Stimulated activated CD4-positive, alpha-beta T cell treated with anti-CD3 and anti-CD28 coated beads, TNF-alpha, amount 100 ng/mL, for 48 hours (primary cell): Measurements from ENCODE around the gene MRTFB.

Source experiments
- DNase-seq, 3 donors: peaks; one replicate each; pipeline ENCODE4 v3.0.0-alpha.2; 2020; ENCODE audit warnings: low read depth in 3 of 3

Gene MRTFB

DNA sequence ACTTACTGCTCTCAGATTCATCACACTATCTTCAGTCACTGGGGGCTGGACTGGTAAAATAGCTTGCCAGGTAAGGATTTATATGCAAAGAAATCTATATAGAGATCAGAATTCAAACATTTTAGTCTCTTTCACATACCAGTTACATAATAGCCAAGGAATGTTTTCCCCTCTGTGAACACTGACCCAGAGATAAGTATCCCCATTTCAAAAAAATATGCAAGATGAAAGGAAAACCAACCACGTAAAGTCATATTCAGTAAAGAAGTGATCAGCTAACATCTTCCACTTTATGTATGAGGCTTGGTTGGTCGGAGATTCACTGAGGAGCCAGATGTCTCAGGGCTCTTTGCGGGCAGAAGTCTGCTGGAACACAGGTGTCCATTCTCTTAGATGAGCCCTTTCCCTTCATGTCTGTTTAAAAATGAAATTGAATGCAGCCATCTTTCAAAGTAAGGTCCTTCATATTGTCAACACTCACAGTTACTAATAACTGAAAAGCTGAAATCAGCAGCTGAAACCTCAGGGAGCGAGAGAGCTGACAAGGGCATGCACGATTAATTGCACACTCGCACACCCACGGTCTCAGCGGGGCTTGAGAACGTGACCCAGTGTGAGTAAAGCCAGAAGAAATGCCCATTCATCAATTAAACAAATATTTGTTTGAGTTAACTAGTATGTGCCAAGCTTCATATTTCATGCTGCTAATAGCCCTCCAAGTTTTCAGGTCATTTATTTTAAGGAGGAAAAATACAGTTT lies 161.2 kb downstream of the MRTFB start:
- DNase-seq: no peak

DNA sequence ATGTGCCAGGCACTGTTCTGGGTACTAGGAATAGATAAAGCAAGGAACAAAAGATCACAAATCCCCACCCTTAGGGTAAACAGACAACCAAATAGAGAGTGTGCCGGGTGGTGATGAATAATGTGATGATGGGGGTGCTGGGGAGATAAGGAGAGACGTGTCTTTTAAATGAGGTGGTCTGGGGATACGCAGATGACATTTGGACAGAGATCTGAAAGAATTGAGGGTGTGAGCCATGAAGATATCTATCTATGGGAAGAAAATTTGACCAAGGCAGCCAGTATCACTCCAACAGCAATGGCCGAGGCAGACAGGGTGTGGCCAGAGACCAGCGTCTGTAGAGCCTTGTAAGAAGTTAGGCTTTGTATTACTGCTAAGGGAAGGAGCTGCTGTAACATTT lies 165.3 kb downstream of the MRTFB start:
- no peak for DNase-seq

GRCh38 chr16:14238756-14239155 lies 167.6 kb downstream of the MRTFB start:
- no peak for DNase-seq

DNA sequence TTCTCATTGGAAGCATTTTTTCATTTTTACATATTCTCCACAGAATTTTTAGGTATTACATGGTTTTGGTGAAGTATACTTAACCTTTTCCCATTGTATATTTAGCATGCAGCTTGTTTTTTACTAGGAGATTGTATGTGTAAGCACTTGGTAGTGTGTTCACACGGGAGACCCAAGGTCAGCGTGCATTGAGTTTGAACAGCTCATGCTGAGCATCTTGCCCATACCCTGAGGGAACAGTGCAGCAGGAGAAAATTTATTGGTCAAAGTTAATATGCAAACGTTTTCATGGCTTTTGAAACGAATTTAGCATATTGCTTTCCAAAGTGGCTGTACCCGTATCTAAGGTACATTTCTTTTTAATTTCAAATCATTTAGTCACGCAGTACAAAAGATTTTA lies 168.7 kb downstream of the MRTFB start:
- no peak for DNase-seq

DNA sequence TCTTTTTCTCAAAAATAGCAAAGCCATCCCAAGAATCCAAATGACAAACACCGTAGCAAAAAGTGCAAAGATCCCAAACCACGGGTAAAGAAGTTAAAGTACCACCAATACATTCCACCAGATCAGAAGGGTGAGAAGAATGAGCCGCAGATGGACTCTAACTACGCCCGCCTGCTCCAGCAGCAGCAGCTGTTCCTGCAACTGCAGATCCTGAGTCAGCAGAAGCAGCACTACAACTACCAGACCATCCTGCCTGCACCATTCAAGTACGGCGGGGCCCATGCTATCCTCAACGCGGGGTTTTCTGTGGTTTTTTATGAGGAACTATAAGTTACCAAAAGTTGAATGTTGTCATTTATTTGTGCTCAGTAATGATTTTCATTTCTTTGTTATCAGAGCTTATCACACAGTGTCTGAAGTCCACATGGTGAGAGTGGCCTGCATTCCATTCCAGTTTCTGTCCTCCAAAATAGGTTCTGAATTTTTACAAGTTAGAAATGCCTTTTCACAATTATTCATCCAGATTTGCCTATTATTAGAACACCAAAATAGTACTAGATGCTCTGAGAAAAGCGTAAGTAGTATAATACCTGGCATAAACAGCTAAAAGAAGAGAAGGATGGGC lies 169.2 kb downstream of the MRTFB start:
- no peak for DNase-seq

DNA sequence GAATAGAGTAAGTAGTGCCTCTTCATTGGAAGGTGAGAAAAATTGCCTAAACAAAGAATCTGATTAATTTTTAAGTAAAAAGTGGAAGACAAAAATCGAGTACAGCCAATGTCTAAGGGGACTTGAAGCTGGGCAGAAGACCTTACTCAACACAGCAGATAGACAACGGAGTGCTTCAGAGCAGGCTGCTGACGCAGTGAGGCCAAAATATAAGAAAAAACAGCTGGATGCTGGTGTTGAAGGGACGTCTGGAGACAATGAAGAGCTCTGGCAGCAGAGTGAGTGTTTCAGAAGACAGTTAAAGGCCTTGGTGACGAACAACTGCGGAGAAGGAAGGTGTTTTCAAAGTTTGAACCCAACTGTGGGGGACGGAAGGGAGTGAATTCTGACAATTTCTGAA lies 169.8 kb downstream of the MRTFB start:
- DNase-seq: no peak

DNA sequence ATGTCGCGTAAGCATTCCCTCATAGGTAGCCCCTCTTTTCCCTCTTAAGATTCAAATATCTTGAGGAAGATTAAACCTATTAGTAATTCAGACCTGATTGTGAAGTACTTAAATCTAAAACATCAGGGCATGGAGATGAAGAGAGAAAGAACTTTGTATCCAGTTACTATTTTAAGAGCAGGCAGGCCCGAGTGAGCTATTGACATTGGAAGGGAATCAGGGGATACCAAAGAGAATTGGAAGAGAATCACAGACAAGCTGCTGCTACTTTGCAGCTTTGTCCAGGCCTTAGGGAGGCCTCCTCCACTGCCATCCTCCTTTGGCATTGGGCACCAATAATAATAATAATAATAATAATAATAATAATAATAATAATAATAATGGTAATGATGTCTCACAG lies 170.5 kb downstream of the MRTFB start:
- no peak for DNase-seq

DNA sequence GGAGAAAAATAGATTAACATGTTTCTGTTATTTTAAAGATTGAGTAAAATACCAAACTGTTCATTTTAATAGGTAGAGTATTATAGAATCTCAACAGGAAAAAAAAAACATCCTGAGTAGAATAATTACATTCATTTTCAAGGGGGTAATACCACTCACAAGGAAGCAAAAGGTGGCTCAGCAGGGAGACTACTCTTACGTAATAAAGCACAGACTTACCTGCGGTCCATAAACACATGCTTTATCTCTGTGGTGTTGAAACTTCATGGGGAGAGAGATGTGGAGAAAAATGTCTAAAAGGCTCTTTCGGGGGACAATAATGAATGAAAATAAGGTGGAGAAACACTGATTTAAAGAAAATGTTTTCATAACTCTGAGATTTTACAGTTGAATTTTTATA lies 171.7 kb downstream of the MRTFB start:
- no peak for DNase-seq

GRCh38 chr16:14244196-14245010 lies 173.3 kb downstream of the MRTFB start:
- no peak for DNase-seq

DNA sequence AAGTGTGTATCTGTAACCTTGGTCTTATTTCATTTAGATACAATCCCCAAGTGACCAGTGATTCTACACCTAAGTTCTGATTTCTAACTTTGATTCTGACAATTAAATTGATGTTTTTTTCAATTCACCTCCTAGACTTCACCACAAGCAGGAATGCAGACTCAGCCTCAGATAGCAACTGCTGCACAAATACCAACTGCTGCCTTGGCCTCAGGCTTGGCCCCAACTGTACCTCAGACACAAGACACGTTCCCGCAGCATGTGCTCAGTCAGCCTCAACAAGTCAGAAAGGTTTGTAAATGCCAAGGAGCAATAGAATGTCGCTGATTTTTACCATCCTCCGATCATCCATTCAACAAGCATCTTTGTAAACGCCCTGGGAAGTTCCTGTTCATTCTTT lies 177.7 kb downstream of the MRTFB start:
- DNase-seq: no peak

GRCh38 chr16:14249291-14250032 lies 178.3 kb downstream of the MRTFB start:
- peak in 2 of 3 donors; percentile 14 to 26 for DNase-seq

- no peak for DNase-seq
Measured at GRCh38 chr16:14251419-14251818, 180.3 kb downstream of the MRTFB start.

DNA sequence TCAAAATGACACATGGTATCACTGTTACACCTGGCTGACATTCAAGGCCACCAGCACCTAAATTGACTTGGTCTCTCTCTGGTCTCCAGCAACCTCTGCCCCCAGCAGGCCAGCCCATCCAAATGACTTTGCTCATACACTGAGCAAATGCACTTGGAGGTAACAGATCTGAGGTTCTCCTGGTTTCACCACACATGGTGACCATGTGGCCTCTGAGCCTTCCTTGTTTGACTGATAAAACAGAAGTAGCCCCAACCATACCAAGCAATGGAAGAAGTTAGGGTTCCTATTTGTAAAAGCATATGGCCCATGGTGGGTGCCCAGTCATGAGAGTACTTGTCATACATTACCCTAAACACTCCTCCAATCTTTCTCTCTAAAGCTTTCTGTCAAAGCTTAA lies 181.7 kb downstream of the MRTFB start:
- DNase-seq: no peak

DNA sequence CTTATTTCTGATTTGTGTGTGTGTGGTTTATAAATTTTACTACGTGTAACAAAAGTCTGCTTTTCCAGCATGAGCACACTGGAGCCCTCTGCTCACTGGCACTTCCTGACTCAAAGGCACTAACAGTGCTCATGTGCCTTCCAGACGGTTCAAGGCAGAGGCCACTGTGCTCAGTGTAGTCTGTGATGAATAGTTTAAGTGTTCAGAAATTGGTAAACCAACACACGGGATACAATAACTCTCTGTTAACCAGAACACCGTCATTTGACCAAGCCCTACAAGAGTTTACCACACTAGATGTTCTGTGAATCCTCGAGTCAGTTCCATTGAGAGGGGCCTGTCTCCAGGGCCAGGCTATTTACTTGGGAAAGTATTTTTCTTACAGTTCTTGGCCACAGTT lies 191.9 kb downstream of the MRTFB start:
- DNase-seq: no peak

GRCh38 chr16:14263769-14264168 lies 192.7 kb downstream of the MRTFB start:
- no peak for DNase-seq

DNA sequence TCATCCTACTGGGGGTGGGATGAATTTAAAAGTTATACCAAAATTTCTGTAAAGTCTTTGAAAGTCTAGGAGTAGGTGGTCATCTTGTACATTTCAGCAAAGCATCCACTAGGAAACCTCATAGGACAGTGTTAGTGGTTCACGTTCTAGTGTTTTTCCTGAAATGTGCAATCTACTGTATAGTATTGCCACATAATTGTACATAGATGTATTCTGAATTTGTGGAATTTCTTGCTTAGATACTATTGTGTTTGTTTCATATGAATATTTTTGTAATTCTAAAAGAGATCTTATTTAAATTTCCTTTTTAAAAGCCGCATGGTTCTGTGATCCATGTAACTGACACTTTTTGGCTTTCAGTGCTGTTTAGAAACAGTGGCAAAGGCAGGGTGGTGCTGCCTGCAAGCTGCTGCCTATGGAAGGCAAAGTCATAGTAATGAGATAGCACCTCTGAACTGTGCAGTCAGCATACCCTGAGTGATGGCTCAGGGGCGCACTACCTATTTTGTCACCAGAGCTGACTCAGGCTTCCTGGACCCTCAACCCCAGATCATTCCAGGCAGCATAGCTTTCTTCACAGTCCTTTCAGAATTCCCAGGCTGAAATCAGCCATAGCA lies 193.3 kb downstream of the MRTFB start:
- no peak for DNase-seq

DNA sequence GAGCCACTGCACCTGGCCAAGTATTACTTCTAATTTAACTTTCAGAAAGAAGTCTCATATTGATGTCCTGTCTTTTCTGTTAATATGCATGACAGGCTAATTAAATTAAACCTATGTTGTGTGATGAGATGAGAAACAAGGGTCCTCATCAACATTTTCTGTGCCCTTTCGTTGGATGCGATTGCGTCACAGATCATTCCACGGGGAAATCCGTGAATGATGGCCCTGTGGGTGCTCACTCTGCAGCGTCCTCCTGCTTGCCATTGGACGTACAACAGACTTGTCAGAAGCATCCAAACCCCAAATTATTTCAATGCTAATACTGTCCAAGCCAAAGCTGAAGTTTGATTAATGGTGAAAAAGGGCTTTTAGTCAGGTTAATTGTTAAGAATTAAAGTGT lies 197.0 kb downstream of the MRTFB start:
- no peak for DNase-seq

DNA sequence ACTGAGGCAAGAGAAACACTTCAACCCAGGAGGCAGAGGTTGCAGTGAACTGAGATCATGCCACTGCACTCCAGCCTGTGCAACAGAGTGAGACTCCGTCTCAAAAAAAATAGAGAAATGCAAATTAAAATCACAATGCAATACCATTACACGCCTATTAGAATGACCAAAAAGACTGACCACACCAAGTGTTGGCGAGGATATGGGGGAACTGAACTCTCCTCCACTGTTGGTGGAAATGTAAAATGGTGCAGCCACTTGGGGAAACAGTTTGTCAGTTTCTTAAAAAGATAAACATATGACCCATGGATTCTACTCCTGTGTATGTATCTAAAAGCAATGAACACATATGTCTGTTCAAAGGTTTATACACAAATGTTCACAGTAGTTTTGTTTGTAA lies 204.8 kb downstream of the MRTFB start:
- no peak for DNase-seq

DNA sequence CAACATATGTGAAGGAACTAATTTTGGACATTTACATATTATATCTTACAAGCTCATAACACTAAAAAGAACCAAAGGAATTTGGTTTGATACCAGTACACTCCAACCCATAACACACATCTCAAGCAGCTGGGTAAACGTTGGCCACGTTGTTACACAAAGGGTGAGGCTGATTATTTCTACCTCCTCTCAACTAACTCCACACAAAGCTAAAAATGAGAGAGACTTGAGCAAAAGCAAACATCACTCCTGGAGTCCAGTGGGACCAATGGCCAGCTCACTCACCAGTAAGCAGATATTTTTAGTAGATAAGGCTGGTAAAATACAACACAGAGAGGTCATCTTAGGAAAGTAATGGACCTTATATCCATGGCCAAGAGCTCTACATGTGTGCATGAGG lies 207.6 kb downstream of the MRTFB start:
- DNase-seq: no peak

DNA sequence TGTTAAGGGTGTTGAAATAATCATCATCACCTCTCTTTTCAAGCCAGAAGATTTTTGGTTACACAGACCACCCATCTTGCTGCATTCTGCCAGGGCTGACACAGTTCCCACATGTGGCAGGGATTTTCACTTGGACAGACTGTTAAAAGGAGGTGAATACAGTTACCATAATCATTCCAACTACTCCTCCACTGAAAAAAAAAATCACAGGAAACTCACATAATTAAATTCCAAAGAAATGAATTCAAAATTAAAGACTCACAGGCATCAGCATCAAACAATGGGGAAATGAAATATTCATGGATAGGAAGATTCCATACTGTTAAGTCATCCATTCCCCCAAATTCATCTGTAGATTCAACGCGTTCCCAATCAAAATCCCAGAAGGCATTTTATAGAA lies 209.4 kb downstream of the MRTFB start:
- DNase-seq: no peak

- DNase-seq: no peak
Measured at GRCh38 chr16:14283786-14284185, 212.7 kb downstream of the MRTFB start.

GRCh38 chr16:14284371-14284770 lies 213.3 kb downstream of the MRTFB start:
- DNase-seq: no peak
